Fibroblast of the aortic adventitia (primary cell): ENCODE results near the gene VPREB3. TPM values are rescaled to one million over a fixed set of nuclear protein-coding genes. Genes with fewer than 3 reads are reported as not detected.
A peak's percentile ranks its signal among the peaks of the same experiment; 100 is the strongest.

Experiments used
- DNase-seq: peaks from one replicate; pipeline ENCODE4 v3.0.0-alpha.2; 2010; ENCODE audit warnings: low read depth
- H3K4me3 ChIP-seq: 2 replicates; pipeline ENCODE4 v1.5.1; 2011; ENCODE audit warnings: low read depth, mild to moderate bottlenecking, control low read depth, low read length, moderate library complexity
- total RNA-seq: library from RNA; depleted of rRNA; stranded (reverse); fragments of >200 nt; gene quantifications from 2 replicates; pipeline ENCODE4 v1.2.3, GENCODE V29; 2012; ENCODE audit warnings: low replicate concordance
- TF ChIP-seq, protein P1 (sequence below): IDR thresholded peaks from 2 replicates; pipeline ENCODE4 v1.5.1; 2011; ENCODE audit warnings: mild to moderate bottlenecking, low read length, control low read depth, inconsistent platforms; ENCODE audit not compliant: insufficient read depth

Gene VPREB3
- total RNA-seq, 1 donor, result not detected

GRCh38 chr22:23782252-23782651, 28.0 kb upstream of the VPREB3 start:
- TF ChIP-seq, protein P1, sequence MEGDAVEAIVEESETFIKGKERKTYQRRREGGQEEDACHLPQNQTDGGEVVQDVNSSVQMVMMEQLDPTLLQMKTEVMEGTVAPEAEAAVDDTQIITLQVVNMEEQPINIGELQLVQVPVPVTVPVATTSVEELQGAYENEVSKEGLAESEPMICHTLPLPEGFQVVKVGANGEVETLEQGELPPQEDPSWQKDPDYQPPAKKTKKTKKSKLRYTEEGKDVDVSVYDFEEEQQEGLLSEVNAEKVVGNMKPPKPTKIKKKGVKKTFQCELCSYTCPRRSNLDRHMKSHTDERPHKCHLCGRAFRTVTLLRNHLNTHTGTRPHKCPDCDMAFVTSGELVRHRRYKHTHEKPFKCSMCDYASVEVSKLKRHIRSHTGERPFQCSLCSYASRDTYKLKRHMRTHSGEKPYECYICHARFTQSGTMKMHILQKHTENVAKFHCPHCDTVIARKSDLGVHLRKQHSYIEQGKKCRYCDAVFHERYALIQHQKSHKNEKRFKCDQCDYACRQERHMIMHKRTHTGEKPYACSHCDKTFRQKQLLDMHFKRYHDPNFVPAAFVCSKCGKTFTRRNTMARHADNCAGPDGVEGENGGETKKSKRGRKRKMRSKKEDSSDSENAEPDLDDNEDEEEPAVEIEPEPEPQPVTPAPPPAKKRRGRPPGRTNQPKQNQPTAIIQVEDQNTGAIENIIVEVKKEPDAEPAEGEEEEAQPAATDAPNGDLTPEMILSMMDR, result no peak

GRCh38 chr22:23781511-23782183, 27.4 kb upstream of the VPREB3 start:
- H3K4me3 ChIP-seq, result no peak overlapping the region
- TF ChIP-seq, protein P1, result no peak
- peak; percentile 69 for DNase-seq

More at GRCh38 chr22:23782252-23782651, 28.0 kb upstream of the VPREB3 start:
- H3K4me3 ChIP-seq, result no peak overlapping the region
- no peak for DNase-seq

- TF ChIP-seq, protein P1, result no peak
- no peak for DNase-seq
- no peak overlapping the region for H3K4me3 ChIP-seq
These were observed 26.8 kb upstream of the VPREB3 start for GRCh38 chr22:23781065-23781464.

DNA sequence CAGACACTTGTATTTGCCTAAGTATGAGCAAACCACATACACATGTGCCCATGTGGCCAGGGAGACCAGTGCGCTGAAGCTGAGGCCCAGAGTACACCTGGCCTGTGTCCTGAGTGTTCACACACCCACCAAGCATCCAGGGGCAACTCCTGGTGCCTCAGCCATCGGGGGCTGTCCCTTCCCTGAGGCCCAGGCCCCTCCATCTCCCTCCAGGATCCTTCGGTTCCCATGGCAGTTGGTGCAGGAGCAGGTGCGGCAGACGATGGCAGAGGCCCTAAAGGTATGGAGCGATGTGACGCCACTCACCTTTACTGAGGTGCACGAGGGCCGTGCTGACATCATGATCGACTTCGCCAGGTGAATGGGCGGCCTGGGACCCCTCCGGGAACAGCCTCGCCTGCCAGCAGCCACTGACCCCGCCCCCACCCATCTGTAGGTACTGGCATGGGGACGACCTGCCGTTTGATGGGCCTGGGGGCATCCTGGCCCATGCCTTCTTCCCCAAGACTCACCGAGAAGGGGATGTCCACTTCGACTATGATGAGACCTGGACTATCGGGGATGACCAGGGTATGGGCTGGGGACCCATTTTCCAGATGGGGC, 26.0 kb upstream of the VPREB3 start:
- H3K4me3 ChIP-seq, result no peak overlapping the region
- DNase-seq, result no peak
- TF ChIP-seq, protein P1, result no peak

GRCh38 chr22:23779731-23780130, 25.5 kb upstream of the VPREB3 start:
- no peak for DNase-seq
- no peak overlapping the region for H3K4me3 ChIP-seq
- TF ChIP-seq, protein P1, result no peak

DNA sequence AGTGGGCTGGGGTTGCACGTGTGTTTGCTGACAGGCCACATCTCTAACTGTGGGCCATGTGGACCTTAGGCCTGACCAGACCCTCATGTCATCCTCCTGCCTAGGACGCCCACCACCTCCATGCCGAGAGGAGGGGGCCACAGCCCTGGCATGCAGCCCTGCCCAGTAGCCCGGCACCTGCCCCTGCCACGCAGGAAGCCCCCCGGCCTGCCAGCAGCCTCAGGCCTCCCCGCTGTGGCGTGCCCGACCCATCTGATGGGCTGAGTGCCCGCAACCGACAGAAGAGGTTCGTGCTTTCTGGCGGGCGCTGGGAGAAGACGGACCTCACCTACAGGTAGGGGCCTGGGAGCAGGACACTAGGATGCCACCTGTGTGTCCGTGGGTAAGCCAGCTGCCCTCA, 24.9 kb upstream of the VPREB3 start:
- TF ChIP-seq, protein P1, result no peak
- H3K4me3 ChIP-seq, result no peak overlapping the region
- no peak for DNase-seq
